ENCODE data around the gene TMEM94. TPM values are rescaled to one million over a fixed set of nuclear protein-coding genes. Genes with fewer than 3 reads are reported as not detected.
A peak's percentile ranks its signal among the peaks of the same experiment; 100 is the strongest.

TMEM94 gene
- total and polyA plus RNA-seq, 2 of the 13 experiments (the other 11 are each of a cell fraction or from before 2014, with no cell fraction given): 32.6 to 134 TPM

DNA sequence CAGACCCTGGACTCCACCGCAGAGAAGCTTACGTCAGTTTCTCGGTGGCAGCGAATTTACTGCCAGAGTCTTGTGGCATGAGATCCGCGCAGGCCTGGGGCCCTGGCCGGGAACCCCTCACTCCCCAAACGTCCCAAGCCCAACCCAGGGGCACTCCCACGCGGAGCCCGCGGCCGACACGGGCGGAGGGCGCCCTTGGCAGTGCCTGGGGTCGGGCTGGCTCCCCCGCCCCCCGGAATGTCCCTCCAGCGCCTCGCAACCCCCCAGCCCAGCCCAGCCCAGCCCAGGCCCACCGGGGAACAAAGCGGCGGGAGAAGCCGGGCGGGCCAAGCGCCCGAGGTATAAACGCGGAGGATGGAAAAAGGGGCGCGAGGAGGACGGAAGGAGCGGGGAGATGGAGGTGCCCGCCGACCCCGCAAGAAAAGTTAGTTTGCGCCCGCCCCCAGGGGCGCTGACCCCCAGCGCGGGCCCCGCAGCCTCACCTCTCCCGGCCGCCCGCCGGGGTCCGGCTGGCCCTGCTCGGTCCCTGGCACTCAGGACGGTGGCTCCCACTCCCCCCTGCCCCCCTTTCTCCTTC is 58.6 kb downstream of the TMEM94 start (continued):
- TF ChIP-seq ZNF484 (CRISPR knock-in tag; IDR thresholded peaks at IDR 0.05; ENCODE audit: borderline replicate concordance, low read depth) (no peak), ZNF552 (CRISPR knock-in tag; IDR thresholded peaks at IDR 0.05; ENCODE audit: borderline replicate concordance) (no peak), GATAD1 (CRISPR knock-in tag; IDR thresholded peaks at IDR 0.05) (peak; percentile 28; the same call in 1 of the 2 replicates), TRIM24 (CRISPR knock-in tag; IDR thresholded peaks at IDR 0.05) (no peak)

DNA sequence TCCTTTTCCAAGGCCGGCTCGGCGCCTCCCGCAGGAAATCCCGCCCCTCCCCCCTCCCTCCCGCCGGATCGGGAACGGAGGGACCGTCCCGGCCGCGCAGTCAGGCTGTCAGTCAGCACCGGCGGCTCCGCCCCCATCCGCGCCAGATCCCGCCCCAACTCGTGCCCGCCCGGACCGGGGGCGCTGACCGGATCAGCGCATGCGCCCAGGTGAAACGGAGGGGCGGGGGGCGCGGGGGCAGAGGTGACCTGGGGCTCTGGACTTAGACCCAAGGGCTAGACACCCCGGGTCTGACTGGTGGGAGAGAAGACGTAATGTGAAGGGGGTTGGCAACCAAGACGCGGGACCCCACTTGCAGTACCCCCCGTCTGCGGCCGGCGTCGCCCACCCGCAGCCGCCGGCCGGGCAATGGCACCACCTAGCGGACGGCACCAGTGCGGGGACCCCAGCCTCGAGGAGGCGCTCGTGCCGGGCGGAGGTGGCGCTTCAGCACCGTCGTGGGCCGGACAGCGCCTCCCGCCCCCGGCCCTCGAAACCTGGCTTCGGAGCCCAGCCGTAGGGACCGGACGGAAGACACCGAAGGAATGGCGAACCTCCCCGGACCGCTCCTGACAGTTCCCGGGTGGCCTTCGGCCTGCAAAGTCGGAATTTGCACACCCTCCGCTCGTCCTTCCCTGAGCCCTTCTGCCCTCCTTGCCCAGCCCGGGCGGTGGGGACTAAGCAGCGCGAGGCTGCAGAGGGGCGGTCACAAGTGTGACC is 59.2 kb downstream of the TMEM94 start, which contains the start of gene CASKIN2:
Gene CASKIN2 (minus strand): TSS at position 42 of the 759 bp plus-strand sequence. CDS start 1,733 bp downstream, outside the sequence.
- peak within 1 kb of the TSS; percentile 75 for H3K9ac ChIP-seq (ENCODE audit: insufficient read depth, low read depth, low read length)
- CTCF ChIA-PET (ENCODE audit: low intra/inter-chr PET ratio, low total read pairs): interaction anchor here (0.8 to 3.1 kb wide), 7 partner anchors 9 to 89 kb away, joined by 3 to 26 read pairs (median 7); partner anchors contain the start of gene LLGL2
- POLR2A ChIA-PET: interaction anchor here (0.5 to 2.5 kb wide), 18 partner anchors 9 to 264 kb away, joined by 3 to 29 read pairs (median 6); partner anchors contain the start of genes GALK1, GGA3, GRB2 and LLGL2
- H3K36me3 ChIP-seq (replicated peaks in 1 of 2; ENCODE audit: control insufficient read depth in 1 of 2, insufficient read depth in 2 of 2, low read length in 2 of 2): peaks cover 5 to 10% of the 10 kb centered on the region in 2 experiments; a peak in 4 of 5 replicates
- BruUV-seq (replicated peaks): no TSS peak
- H3K4me1 ChIP-seq (ENCODE audit: insufficient read depth, low read length): peaks cover 53% of the 10 kb centered on the region
- peak within 1 kb of the TSS; percentile 51 for H3K27ac ChIP-seq (ENCODE audit: extremely low read length, insufficient read depth, low read length)
- intact Hi-C loops (cut with micrococcal nuclease; ENCODE audit: unreplicated experiment) (loop anchor here (1.0 to 2.0 kb wide), 2 partner anchors 89 to 431 kb away; no protein-coding TSS in a partner anchor), in situ Hi-C loops (cut with HindIII; ENCODE audit: extremely low pct_ligation_motif_present, low pct_unique_long_range_greater_than_20kb) (no loop called here)
- peaks cover 10% of the 10 kb centered on the region for H3K79me2 ChIP-seq (ENCODE audit: insufficient read depth, low read length)
- no peaks in the 10 kb centered on the region for H3K9me3 ChIP-seq (ENCODE audit: low read length)
- peak within 1 kb of the TSS; percentile 68 to 93 (median 79) for H3K4me3 ChIP-seq (replicated peaks in 1 of 3; ENCODE audit: insufficient read depth in 1 of 3, low read depth in 2 of 3, low read length in 3 of 3)
- DNase-seq (ENCODE audit: low spot score): peak; percentile 86
- peak; percentile 65 for ATAC-seq
- H2AFZ ChIP-seq (ENCODE audit: low read length): no peak within 1 kb of the TSS
- peak; percentile 12 for FAIRE-seq
- H4K20me1 ChIP-seq (ENCODE audit: insufficient read depth, low read length): peaks cover 10% of the 10 kb centered on the region; the same call in 1 of the 2 replicates
- H3K27me3 ChIP-seq (ENCODE audit: control insufficient read depth in 1 of 2, insufficient read depth in 2 of 2, low read length in 2 of 2): no peaks in the 10 kb centered on the region; a peak in 1 of 5 replicates
- H3K4me2 ChIP-seq (ENCODE audit: low read depth, low read length): peak within 1 kb of the TSS; percentile 91
- 0% methylated on average over 34 of the region's 78 CpGs for WGBS (ENCODE audit: low lambda C conversion rate)
- TF ChIP-seq ZNF382 (CRISPR knock-in tag; IDR thresholded peaks at IDR 0.05; ENCODE audit: borderline replicate concordance): no peak
- TF ChIP-seq RBFOX2 (IDR thresholded peaks at IDR 0.05; ENCODE audit: low read depth, low read length): 0 out of 2 replicates have a peak, but pooled peaks have one; percentile 38
- peak; percentile 98 for TF ChIP-seq HES4 (CRISPR knock-in tag; IDR thresholded peaks at IDR 0.05; ENCODE audit: borderline replicate concordance)
- TF ChIP-seq ADNP (CRISPR knock-in tag; IDR thresholded peaks at IDR 0.05): peak; percentile 83; the same call in 1 of the 2 replicates
- TF ChIP-seq SOX5 (CRISPR knock-in tag; IDR thresholded peaks at IDR 0.05; ENCODE audit: borderline replicate concordance): peak; percentile 55
- peak; percentile 91 for TF ChIP-seq SAP130 (CRISPR knock-in tag; IDR thresholded peaks at IDR 0.05; ENCODE audit: low read depth)
- peak; percentile 70 for TF ChIP-seq BCL6 (CRISPR knock-in tag; IDR thresholded peaks at IDR 0.05)
- peak; percentile 88; the same call in 1 of the 2 replicates for TF ChIP-seq SNAPC2 (CRISPR knock-in tag; IDR thresholded peaks at IDR 0.05)
- peak; percentile 70 for TF ChIP-seq HNRNPLL (IDR thresholded peaks at IDR 0.05; ENCODE audit: low read depth, low read length, poor library complexity, severe bottlenecking)
- TF ChIP-seq, protein P1, sequence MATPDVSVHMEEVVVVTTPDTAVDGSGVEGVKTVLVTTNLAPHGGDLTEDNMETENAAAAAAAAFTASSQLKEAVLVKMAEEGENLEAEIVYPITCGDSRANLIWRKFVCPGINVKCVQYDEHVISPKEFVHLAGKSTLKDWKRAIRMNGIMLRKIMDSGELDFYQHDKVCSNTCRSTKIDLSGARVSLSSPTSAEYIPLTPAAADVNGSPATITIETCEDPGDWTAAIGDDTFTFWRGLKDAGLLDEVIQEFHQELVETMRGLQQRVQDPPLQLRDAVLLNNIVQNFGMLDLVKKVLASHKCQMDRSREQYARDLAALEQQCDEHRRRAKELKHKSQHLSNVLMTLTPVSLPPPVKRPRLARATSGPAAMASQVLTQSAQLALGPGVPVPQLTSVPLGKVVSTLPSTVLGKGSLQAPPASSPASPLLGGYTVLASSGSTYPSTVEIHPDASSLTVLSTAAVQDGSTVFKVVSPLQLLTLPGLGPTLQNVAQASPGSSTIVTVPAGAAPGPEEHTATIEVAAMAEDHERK (CRISPR knock-in tag; IDR thresholded peaks at IDR 0.05; ENCODE audit: low read depth): no peak; the same call in 1 of the 2 replicates
- peak; percentile 54; the same call in 1 of the 2 replicates for TF ChIP-seq ZKSCAN8 (CRISPR knock-in tag; IDR thresholded peaks at IDR 0.05; ENCODE audit: borderline replicate concordance)
- peak; percentile 98; the same call in 1 of the 2 replicates for TF ChIP-seq ZNF558 (CRISPR knock-in tag; IDR thresholded peaks at IDR 0.05; ENCODE audit: borderline replicate concordance)
- TF ChIP-seq SRF (IDR thresholded peaks at IDR 0.05; ENCODE audit: low read depth, low read length): peak; percentile 49; the same call in 1 of the 2 replicates
- TF ChIP-seq, protein P2, sequence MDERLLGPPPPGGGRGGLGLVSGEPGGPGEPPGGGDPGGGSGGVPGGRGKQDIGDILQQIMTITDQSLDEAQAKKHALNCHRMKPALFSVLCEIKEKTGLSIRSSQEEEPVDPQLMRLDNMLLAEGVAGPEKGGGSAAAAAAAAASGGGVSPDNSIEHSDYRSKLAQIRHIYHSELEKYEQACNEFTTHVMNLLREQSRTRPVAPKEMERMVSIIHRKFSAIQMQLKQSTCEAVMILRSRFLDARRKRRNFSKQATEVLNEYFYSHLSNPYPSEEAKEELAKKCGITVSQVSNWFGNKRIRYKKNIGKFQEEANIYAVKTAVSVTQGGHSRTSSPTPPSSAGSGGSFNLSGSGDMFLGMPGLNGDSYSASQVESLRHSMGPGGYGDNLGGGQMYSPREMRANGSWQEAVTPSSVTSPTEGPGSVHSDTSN (CRISPR knock-in tag; IDR thresholded peaks at IDR 0.05): peak; percentile 92
- no peak; the same call in 1 of the 2 replicates for TF ChIP-seq ZMYM3 (CRISPR knock-in tag; IDR thresholded peaks at IDR 0.05)
- no peak for TF ChIP-seq MAFF (IDR thresholded peaks at IDR 0.05; ENCODE audit: low read depth, low read length)

Measured in HepG2 (cell line).